Left ventricle myocardium superior (tissue), 1 donor: ENCODE data around the gene PRUNE2. TPM values are rescaled to one million over a fixed set of nuclear protein-coding genes. Genes with fewer than 3 reads are reported as not detected.

Source experiments
- ATAC-seq: fragments of 200-7000 bp; cut with Tn5 transposase; one replicate; pipeline ENCODE4 v1.9.1; 2020; ENCODE audit warnings: mild to moderate bottlenecking, moderate library complexity
- DNase-seq: peaks from one replicate; pipeline ENCODE4 v3.0.0-alpha.2; 2020
- intact Hi-C: fragments of 100-400 bp; cut with micrococcal nuclease; formaldehyde crosslinking; loops from one replicate; pipeline ENCODE4 v1.11.0; 2022
- total RNA-seq: library from RNA; stranded (reverse); fragmentation: NEBNext Ultra II Directional; extraction: Animal tissue kit (Norgen Biotek cat#: 25700); gene quantifications from one replicate; pipeline ENCODE4 v1.2.1, GENCODE V29; 2021
- donor health status: DM: no; HTN: yes; CAD: no; lungs with severe emphysema.

The PRUNE2 gene
- total RNA-seq, 1 donor from 2014 or later = 1.4 TPM

DNA sequence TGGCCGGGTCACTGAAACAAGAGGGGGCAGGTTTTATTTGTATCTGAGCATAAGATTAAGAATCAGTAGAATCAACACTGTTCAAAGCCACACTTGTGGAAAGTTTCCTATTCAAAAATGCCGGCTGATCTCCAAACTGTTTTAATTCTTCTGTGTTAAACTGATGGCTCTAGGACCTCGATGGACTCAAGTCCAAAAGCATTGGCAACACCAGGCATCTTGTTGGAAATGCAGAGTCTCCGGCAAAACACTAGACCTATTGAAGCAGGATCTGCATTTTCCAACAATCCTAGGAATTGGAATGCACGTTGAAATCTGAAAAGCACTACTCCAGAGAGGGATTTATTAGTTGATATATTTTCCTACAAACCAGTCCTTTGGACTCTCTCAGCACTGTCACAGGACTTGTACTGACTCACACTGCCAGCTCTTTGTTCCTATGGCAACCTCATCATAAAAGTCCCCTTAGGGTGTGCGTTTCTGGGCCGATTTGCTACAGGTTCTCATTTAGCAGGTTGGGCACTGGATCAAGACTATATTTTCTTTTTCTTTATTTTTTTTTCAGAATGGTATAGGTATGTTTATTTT lies 189.7 kb downstream of the PRUNE2 start:
- ATAC-seq = no peak
- DNase-seq = no peak
- intact Hi-C loops = no loop called here

DNA sequence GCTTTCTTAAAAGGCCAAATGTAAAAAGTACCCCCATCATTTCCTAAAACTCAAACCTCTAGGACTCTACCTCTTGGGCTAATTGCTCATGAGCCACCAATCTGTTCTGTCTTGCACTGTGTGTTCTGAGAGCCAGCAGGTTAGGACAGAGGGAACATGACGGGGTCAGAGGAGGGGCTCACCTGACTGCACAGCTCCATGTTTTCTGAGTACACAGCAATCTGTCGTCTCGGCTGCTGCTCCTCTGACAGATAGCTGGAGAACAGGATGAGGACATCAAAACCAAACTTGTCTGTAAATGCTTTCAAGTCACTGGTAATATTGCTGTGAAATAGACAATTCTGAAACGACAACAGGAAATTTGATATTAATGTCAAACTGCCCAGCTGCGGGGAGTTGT lies 192.5 kb downstream of the PRUNE2 start:
- no peak for ATAC-seq
- intact Hi-C loops = no loop called here
- no peak for DNase-seq

DNA sequence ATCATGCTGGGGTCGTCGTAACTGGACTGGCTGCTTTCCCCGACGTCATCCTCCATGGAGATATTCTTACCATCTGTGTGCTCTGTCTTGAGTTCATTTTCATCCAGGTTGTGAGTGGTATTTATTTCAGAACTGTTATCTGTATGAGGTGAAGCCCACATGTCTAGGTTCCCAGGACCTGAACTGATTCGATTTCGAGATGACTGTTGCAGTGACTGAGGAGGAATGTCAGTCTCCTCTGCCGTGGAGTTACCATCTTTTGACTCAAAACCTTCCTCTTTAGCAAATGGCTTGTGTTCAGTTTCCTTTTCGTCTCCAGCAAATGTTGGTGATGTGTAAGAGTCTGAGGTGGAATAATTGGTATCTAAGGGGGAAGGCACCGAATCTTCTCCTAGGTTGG lies 196.9 kb downstream of the PRUNE2 start:
- ATAC-seq = no peak
- intact Hi-C loops = no loop called here
- DNase-seq = no peak

DNA sequence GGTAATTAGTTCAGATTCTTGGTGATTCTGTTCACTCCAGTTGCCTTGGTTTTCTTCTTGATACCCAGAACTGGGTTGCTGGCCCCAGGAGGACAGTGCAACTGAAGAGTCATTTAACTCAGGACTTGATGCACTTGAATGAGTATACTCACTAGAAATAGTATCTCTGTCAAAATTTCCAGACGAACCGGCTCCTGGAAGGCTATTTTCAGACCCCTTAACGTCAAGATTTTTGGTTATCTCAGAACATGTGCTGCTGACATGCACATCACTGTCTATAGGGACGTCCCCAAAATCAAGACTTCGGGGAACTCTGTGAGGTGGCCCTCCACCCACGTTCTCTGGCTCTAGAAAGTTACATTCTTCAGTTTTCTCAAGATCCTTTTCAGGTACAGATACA lies 198.4 kb downstream of the PRUNE2 start:
- no peak for ATAC-seq
- no peak for DNase-seq
- intact Hi-C loops = no loop called here

DNA sequence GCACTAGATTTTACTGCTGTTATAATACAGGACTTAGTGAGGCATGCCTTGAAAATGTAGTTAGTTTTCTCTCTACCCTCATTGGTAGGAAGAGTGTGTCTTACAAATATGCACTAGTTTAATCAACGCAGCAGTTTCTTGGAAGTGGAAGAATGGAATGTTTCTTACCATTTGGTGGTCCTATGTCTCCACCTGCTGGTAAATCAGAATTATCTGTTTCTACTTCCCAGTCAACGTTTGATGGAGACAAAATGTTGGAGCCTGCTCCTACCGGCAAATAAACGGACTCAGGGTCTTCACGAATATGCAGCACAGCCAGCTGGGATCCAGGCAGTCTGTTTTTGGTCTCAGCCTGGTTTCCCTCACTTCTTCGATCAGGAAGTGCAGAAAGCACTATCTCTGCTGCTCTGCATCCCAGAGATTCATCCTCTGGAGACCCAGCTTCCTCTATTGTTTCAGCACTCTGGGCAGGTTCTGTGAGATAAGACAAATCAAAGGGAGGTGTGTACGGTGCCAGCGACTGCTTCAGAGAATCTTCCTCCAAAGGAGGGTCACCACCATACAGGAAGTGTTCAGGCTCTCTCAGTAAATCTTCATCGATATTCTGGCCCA lies 201.2 kb downstream of the PRUNE2 start:
- ATAC-seq (peak; percentile 43), DNase-seq (no peak)
- intact Hi-C loops = loop anchor here (5.0 kb wide), 1 partner anchor 252 kb away; no protein-coding TSS in a partner anchor

DNA sequence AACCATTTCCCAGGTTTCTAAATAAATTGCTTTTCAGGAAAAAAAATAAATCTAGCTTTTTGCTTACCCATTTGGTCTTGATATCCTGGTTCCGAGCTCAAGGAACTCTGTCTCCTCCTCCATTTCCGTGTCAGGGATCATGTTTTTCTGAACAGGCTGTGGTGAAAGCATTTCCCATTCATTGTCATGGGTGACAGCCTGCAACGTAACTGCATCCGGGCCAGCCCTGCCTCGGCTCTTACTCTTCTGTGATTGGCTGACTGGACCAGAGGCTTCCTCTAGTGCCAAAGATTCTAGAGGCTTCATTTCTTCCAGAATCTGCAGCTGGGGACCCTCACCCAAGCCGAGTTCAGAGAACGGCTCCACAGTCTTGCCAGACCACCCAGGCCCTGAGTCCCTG lies 202.6 kb downstream of the PRUNE2 start:
- DNase-seq (peak; percentile 34), ATAC-seq (peak; percentile 27)
- intact Hi-C loops = loop anchor here (5.0 kb wide), 1 partner anchor 251 kb away; no protein-coding TSS in a partner anchor

DNA sequence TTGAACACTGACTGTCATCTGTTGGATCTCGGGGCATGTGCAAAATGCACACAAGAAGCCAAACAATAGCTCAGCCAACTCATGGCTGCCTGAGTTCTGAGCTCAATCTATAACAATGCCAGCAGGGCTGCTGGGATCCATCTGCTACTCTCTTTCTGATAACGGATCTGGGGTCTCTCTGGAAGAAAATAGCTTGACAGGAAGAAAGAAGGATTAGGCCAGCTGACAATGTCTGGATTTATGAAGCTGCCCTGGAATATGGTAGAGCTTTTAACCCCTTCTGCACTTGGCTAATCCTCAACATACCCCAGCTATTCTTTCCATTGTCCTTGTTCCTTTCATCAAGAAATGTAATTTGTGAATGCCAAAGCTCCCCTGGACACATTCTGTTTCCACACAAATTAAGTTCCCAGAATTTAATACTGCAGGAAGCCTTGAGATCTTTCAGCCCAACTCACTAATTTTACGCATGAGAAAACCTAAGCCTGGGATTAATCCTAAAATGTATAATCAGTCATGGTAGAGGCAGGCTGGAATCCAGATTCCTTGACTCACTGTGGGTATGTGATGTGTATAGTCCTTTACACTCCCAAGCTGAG lies 204.4 kb downstream of the PRUNE2 start:
- intact Hi-C loops = loop anchor here (5.0 kb wide), 1 partner anchor 249 kb away; no protein-coding TSS in a partner anchor
- ATAC-seq (no peak), DNase-seq (no peak)

DNA sequence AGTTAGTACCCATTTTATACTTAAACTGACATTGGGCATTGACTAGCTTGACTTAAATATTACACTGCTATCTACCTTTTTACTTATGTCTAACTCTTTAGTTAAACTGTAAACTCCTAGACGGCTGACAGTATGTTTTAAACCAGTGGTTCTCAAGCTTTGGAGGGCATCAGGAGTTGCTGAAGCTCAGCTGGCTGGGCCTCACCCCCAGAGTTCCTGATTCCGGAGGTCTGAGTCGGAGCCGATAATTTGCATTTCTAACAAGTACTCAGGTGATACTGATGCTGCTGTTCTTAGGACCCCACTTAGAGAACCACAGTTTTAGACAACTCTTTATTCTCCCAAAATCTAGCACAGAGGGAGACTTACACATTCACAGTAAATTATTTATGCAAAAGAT lies 205.0 kb downstream of the PRUNE2 start:
- ATAC-seq = no peak
- intact Hi-C loops = loop anchor here (5.0 kb wide), 1 partner anchor 249 kb away; no protein-coding TSS in a partner anchor
- DNase-seq = no peak

DNA sequence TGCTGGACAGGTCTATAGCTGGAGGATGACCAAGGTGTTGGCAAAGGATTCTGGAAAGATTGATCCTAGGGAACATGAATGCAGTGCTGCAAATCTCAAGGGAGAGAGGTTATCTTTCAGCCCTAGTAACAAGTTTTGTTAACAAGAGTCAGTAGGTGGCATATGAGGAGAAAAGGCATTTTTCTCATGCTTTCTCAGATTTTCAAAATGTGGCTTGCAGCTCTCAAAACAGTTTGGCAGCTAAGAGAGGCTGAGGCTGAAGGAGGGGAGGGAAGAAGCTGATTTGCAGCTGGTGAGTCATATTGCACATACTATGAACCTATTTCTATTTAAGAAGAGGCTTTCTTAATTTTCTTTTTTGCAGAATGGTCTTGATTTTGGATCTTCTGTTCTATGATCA lies 205.9 kb downstream of the PRUNE2 start:
- no peak for DNase-seq
- ATAC-seq = no peak
- intact Hi-C loops = loop anchor here (5.0 kb wide), 1 partner anchor 248 kb away; no protein-coding TSS in a partner anchor

DNA sequence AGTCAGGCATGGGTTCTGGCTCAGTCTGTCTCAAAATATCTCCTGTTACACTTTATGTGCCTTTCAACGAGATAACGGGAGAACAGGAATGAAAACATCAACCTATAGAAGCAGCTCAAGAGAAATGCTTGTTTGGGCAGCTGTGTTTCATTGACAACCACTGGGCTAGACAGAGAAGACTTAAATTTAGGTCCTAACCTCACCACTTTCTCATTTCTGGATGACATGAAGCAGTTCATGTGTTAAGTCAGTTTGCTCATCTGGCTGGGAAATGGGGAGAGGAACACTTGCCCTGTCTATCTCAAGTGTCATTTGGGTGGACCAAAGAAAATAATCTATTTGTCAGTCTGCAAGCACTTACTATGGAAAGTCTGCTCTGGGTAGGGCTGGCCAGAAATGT lies 208.4 kb downstream of the PRUNE2 start:
- intact Hi-C loops = no loop called here
- DNase-seq = no peak
- no peak for ATAC-seq

DNA sequence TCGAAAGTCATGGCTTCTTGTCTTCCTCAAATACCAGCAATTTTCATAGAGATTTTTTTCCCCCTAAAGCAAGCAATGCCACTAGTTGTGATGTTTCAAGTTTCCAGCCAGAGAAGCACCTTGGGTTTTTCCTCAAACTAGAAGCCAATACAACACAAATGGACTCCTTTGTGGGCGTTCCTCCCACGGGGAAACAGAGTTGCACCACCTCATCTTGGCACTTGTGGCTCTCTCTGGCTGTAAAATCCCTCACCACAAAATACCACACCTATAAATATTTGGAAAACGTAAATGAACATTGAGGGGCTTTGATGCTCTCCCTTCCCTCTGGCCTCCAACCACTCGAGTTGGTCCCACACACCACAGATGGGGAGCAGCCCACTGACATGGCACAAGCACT lies 208.8 kb downstream of the PRUNE2 start:
- intact Hi-C loops = no loop called here
- DNase-seq (no peak), ATAC-seq (no peak)

DNA sequence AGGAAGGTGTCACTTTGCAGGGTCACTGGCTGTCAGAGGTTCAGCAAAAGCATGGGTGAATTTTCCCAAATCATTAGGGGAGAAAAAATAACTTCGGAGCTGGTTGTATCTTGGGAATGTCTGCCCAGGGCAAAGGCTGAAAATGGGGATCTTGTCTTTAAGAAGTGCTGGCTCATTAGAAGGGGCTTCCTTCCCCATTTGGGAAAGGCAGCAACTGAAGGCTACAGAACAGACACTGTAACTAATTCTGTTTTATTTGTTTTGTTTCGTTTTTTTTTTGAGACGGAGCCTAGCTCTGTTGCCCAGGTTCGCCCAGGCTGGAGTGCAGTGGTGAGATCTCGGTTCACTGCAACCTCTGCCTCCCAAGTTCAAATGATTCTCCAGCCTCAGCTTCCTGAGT lies 212.0 kb downstream of the PRUNE2 start:
- intact Hi-C loops = no loop called here
- ATAC-seq = no peak
- no peak for DNase-seq

DNA sequence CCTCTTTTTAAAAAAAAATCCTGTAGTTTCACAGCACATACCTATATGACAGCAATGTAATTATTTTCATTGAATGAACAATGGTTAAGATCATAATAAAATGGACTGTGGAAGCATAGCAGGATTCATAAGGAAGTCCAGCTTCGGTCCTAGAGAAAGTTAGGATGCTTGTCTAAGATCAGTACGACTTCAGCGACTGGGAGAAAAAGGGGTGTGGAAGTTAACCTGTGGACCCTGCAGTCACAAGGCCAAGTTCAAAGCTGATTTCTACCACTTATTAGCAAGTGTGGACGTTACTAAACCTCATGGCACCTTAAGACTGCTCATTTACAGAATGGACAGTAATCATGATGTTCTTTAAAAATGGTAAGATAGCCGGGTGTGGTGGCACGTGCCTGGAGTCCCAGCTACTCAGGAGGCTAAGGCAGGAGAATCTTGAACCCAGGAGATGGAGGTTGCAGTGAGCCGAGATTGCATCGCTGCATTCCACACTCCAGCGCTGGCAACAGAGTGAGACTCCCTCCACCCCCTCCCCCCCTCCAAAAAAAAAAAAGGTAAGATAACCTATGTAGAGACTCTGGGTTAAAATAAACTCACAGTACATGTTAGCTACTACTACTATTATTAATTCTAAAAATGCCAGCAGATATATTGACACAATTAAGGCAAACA lies 213.3 kb downstream of the PRUNE2 start:
- intact Hi-C loops = no loop called here
- DNase-seq (no peak), ATAC-seq (no peak)

DNA sequence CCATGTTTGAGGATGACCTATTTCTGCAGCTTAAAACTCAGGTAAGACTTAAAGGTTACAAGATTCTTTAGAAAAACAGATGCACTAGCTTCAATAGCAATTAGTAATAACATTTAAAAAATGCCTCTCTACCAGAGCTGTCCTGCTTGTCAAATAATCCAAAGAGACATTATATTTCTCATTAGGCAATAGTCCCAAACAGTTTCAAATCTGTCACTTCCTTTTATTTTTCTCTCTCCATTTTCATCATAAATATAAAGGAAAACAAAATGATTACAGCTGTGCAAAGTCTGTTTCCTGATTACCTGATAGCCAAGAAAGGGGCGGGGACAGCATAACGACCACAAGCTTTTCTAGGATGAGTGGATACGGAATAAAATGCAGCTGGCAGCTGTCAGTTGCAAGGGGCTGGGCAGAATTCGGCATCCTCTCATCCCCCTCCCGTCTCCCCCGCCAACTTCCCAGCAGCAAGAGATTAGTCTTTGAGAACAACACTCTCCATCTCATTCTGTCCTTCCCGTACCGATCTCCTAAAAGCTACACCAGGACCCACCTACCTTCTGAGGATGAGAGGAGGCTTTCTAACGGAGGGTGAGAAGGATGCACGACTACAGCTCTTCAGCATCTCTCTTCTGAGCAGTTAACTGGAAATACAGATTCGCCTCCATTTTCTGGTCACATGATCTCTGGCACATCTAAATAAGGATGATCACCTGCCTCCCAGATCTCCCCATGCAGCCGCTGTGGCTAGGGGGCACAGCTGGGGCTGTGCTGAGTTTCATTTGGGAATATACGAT lies 214.2 kb downstream of the PRUNE2 start:
- ATAC-seq = no peak
- intact Hi-C loops = no loop called here
- DNase-seq = no peak

DNA sequence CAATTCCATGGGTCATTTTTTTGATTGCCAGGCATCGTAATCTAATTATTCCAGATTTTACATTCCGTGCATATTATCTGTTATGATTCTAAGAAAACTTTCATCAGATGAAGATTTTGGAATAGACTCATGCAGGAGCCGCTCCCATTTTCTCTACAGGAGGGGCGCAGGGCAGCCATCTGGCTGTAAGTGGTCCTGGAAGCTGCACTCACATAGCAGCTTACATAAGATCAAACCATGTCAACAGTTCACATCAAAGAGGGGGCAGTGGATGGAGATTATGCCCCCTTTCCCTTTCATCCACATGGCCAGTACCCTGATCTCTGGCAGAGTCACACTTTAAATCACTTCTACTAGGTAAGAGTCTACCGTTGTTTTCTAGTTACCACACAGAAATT lies 214.9 kb downstream of the PRUNE2 start:
- intact Hi-C loops = no loop called here
- DNase-seq (no peak), ATAC-seq (no peak)

DNA sequence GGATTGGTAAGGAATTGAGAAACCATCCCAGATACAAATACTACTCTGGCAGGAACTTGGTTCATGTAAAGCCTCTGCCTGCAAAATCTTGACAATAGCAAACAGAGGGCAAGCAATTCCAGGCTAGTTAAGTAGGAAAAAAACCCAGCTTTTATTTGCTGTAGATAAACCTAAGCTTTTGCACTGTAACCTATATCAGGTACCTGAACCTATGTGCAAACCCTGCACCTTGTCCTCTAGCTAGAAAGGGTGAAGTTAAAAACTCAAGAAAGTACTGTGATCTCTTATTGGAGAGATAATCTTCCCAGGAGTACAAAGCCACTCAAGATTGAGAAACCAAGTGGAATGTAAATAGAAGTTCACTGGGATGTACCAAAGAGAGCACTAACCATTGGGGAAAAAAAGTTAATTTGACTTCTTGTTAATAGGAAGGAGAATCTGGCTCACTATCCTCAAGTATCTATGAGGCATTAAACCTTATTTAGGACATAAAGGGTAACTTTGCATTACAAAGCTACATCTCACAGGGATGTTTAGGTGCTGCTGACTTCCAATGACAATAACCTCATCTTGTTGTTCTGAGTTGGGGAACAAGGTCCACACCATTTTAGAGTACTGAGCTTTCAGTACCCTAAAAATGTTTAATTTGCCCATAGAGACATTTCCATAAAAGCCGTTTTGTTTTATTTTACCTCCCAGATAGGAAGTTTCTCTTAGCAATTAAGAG lies 215.5 kb downstream of the PRUNE2 start:
- no peak for ATAC-seq
- intact Hi-C loops = no loop called here
- no peak for DNase-seq

DNA sequence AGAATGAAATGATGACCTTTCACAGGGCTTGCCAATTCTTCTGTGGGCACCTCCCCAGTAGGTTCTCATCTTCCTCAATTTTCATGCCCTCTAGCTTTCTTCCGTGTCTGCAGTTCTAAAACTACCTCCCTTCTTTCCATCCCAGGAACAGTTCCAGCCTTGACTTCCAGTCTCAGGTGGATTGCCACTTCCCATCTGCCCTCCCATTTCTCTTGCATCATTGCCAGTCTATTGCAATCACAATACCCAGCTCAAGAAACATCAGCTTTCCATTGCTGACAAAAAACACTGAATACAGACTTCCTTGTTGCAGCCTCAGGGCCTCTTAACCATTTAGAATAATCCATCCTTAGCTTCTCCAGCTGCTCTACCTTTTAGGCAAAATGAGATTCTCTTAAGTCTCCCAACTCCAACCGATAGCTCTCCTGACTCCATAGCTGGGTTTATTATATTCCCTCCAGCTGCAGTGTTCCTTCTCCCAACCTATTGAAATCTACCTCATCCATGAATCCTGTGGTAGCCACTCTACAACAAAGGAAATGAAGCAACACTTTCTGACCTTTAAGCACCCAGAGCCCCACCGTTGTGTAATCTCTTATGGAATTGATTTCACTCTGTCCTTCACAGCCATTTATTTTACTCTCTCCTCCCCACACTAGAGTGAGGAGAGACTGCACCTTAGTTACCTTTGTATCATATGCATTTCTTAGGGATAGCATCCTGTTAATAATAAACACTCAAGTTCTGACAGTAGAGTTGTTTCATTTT lies 217.3 kb downstream of the PRUNE2 start:
- DNase-seq (no peak), ATAC-seq (no peak)
- intact Hi-C loops = no loop called here

DNA sequence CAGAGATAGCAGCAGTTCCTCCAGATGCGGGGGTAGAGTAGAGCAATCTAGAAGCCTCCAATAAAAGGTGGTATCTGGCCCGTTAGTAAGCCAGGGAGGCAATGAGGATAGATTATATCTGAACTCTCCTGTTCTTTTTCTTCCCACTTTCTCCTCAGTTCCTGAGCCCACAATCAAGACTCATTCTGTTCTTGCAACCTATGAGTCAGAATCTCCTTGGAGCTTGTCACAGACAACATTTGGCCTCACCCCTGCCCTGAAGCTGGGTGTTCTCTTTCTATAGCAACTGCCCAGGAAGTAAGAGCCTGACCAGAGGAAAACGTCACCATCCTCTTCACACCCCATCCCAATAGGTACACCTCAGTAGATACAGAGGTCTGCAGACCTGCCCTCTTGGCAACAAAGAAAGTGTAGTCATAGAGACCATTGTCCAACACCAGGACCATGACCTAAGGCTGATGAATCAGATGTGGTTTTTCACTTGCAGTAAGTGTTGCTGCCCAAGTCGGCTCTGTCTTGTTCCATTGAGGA lies 218.0 kb downstream of the PRUNE2 start:
- intact Hi-C loops = no loop called here
- ATAC-seq (no peak), DNase-seq (no peak)
